GM13977 (cell line): ENCODE results near the gene COL4A1.

Experiments used
- DNase-seq: peaks from one replicate; pipeline ENCODE4 v3.0.0; 2012; ENCODE audit warnings: low spot score
- CTCF ChIP-seq: IDR thresholded peaks from 2 replicates; pipeline ENCODE4 v1.5.1; 2012; ENCODE audit warnings: mild to moderate bottlenecking, control low read depth; ENCODE audit not compliant: insufficient read depth; ENCODE audit errors: extremely low read depth, missing control alignments
- in situ Hi-C: fragments of 300-500 bp; cut with MboI; formaldehyde crosslinking; loops from one replicate; pipeline ENCODE4 v1.12.0; 2022; ENCODE audit warnings: low sequenced_read_pairs, low pct_unique_long_range_greater_than_20kb, mixed read lengths, inconsistent platforms; ENCODE audit not compliant: unreplicated experiment

COL4A1 gene

GRCh38 chr13:110266431-110266809, 40.5 kb downstream of the COL4A1 start:
- no peak for DNase-seq
- in situ Hi-C loops, result no loop called here

GRCh38 chr13:110265682-110266430, 41.1 kb downstream of the COL4A1 start:
- in situ Hi-C loops, result no loop called here
- no peak for TF ChIP-seq CTCF
- no peak for DNase-seq

More at GRCh38 chr13:110266431-110266809, 40.5 kb downstream of the COL4A1 start:
- TF ChIP-seq CTCF, result no peak

GRCh38 chr13:110265341-110265681, 41.6 kb downstream of the COL4A1 start:
- TF ChIP-seq CTCF, result no peak
- no peak for DNase-seq
- in situ Hi-C loops, result no loop called here

- TF ChIP-seq CTCF, result no peak
These were observed 42.2 kb downstream of the COL4A1 start for GRCh38 chr13:110264685-110265275.

GRCh38 chr13:110263888-110264287, 43.1 kb downstream of the COL4A1 start:
- DNase-seq, result no peak
- in situ Hi-C loops, result no loop called here
- TF ChIP-seq CTCF, result no peak

More at GRCh38 chr13:110264685-110265275, 42.2 kb downstream of the COL4A1 start:
- DNase-seq, result no peak
- in situ Hi-C loops, result no loop called here

- no peak for TF ChIP-seq CTCF
- DNase-seq, result no peak
- in situ Hi-C loops, result no loop called here
These were observed 43.6 kb downstream of the COL4A1 start for GRCh38 chr13:110263404-110263803.
